Heart left ventricle (tissue), 16 donors: ENCODE data around the gene EML1. TPM values are rescaled to one million over a fixed set of nuclear protein-coding genes. Genes with fewer than 3 reads are reported as not detected.

Source experiments
- ATAC-seq, 4 donors: fragments of 200-7000 bp; cut with Tn5 transposase; one replicate each; pipeline ENCODE4 v1.9.1; 2020 to 2022; ENCODE audit warnings: moderate library complexity in 4 of 4, mild to moderate bottlenecking in 3 of 4, moderate number of reproducible peaks in 1 of 4
- DNase-seq, 5 donors: peaks; one replicate each; pipeline ENCODE4 v3.0.0-alpha.2; 2020
- H3K27ac ChIP-seq, 12 donors: fragments of 200-600 bp; sonication (generic) in 4 of 12; one replicate each; pipeline versions ENCODE4 v1.5.0 to v1.8.0; 2016 to 2022; ENCODE audit warnings: mild to moderate bottlenecking in 2 of 12
- H3K27me3 ChIP-seq, 9 donors: fragments of 200-600 bp; sonication (generic) in 2 of 9; one replicate each; pipeline versions ENCODE4 v1.5.1 to v1.8.0; 2016 to 2022; ENCODE audit warnings: mild to moderate bottlenecking in 3 of 9
- H3K36me3 ChIP-seq, 9 donors: fragments of 200-600 bp; sonication (generic) in 2 of 9; one replicate each; pipeline versions ENCODE4 v1.5.0 to v1.8.0; 2018 to 2022; ENCODE audit warnings: mild to moderate bottlenecking in 2 of 9
- H3K4me1 ChIP-seq, 12 donors: fragments of 200-600 bp; sonication (generic) in 4 of 12; one replicate each; pipeline versions ENCODE4 v1.5.0 to v1.8.0; 2016 to 2022; ENCODE audit warnings: mild to moderate bottlenecking in 3 of 12
- H3K4me3 ChIP-seq, 12 donors: fragments of 200-600 bp; sonication (generic) in 4 of 12; one replicate each; pipeline versions ENCODE4 v1.5.0 to v1.8.0; 2017 to 2022; ENCODE audit warnings: mild to moderate bottlenecking in 9 of 12, moderate library complexity in 4 of 12
- H3K9me3 ChIP-seq, 12 donors: fragments of 200-600 bp; sonication (generic) in 4 of 12; one replicate each; pipeline versions ENCODE4 v1.5.0 to v1.8.0; 2016 to 2022; ENCODE audit warnings: mild to moderate bottlenecking in 1 of 12
- POLR2A ChIP-seq, 2 donors: fragments of 450-650 bp; IDR thresholded peaks; one replicate each; pipeline ENCODE4 v1.6.1; 2017; ENCODE audit warnings: antibody characterized with exemption in 2 of 2, mild to moderate bottlenecking in 2 of 2, moderate library complexity in 2 of 2
- WGBS, 4 donors: extraction: QIAGEN DNeasy Blood & Tissue Kit in 2 of 4; methylation state at CpG; one replicate each; pipeline versions ENCODE4 v1.1.5 to v1.1.7; 2013 to 2018; 5-methylcytosine and 5-hydroxymethylcytosine counted together
- intact Hi-C, 10 donors: fragments of 100-400 bp; cut with DNase I; formaldehyde crosslinking; loops; one replicate each; pipeline versions ENCODE4 v1.11.1 to v1.14.2; 2022
- polyA plus RNA-seq, 2 donors: library from polyadenylated mRNA; stranded (reverse); fragments of 200-250 nt; gene quantifications; one replicate each; pipeline ENCODE4 v1.2.3, GENCODE V29; 2013
- total RNA-seq, 9 donors: library from RNA; depleted of rRNA in 2 of 9; stranded (reverse); fragments of >200 nt in 2 of 9; fragmentation: NEBNext Ultra II Directional in 3 of 9; extraction: Animal tissue kit (Norgen Biotek cat#: 25700) in 3 of 9; gene quantifications; one replicate each; pipeline versions ENCODE4 v1.1.0 to v1.2.4, GENCODE V29; 2016 to 2023
- TF ChIP-seq, protein P1 (sequence below), 12 donors: fragments of 200-600 bp; sonication (generic) in 4 of 12; IDR thresholded peaks; one replicate each; pipeline versions ENCODE4 v1.5.0 to v1.8.0; 2018 to 2022; ENCODE audit warnings: antibody characterized with exemption in 12 of 12, mild to moderate bottlenecking in 5 of 12
- donor health status: ischemic (EF 13 %, LVEDD 7.1; RV severe dilation, severe dysfunction).
- donor health status: healthy with polysubstance abuse.
- donor health status: DM: no; HTN: yes; CAD: no.
- donor health status: DM: no; HTN: no; CAD: no.
- donor health status: ischemic (EF 25% LVEDD 6.9; RV normal size, moderate dysfunction).
- donor health status: ischemic (EF 25% LVEDD 5.7; RV mildly dilated, moderate dysfunction).
- donor health status: healthy.
- donor health status: DM: yes; HTN: yes; CAD: no.
- donor health status: ischemic (EF 35%, LVEDD 5.7; RV mildly dilated, moderate dysfunction).
- donor health status: nonischemic (EF 11% LVEDD 7.7; RV severe dilation, severe dysfunction).
- donor health status: DM: yes; HTN: yes; CAD: no.
- donor health status: PGD.
- donor health status: ischemic (EF 29% LVEDD 5.4; RV normal size, mild dysfunction).
- donor health status: nonischemic (EF 23%, LVEDD 6.1; RV moderate dilation, normal function).

The EML1 gene
- total and polyA plus RNA-seq, 11 donors = 7.4 to 49.7 (median 39.3) TPM

- Histone ChIP-seq H3K27me3 (peaks cover 0 to 17% (median 0%) of the 10 kb centered on the region in 9 donors), H3K9me3 (no peaks in the 10 kb centered on the region)
- intact Hi-C loops = no loop called here
These were observed 158.8 kb downstream of the EML1 start for GRCh38 chr14:99952039-99952438.

DNA sequence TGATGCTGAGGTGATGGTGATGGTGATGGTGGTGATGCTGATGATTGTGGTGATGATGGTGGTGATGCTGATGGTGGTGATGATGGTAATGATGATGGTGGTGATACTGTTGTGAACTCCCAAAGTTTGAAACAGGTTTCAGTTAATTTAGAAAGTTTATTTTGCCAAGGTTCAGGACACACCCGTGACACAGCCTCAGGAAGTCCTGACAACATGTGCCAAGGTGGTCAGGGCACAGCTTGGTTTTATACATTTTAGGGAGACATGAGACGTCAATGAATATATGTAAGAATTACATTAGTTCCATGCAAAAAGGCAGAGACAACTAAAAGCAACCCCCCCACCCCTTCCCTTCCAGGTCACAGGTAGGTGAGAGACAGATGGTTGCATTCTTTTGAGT lies 159.2 kb downstream of the EML1 start:
- ATAC-seq (no peak), DNase-seq (no peak)
- Histone ChIP-seq H3K9me3 (no peaks in the 10 kb centered on the region), H3K4me1 (peaks cover 0 to 4% (median 0%) of the 10 kb centered on the region in 12 donors), H3K36me3 (no peaks in the 10 kb centered on the region), H3K27ac (no peak overlapping the region), H3K4me3 (no peak overlapping the region), H3K27me3 (peaks cover 0 to 17% (median 0%) of the 10 kb centered on the region in 9 donors)
- intact Hi-C loops = no loop called here
- WGBS, 4 donors = 40 to 50% (median 43%) methylated on average over 2 of the region's 2 CpGs
- no peak for TF ChIP-seq POLR2A (IDR thresholded peaks at IDR 0.05)

More at GRCh38 chr14:99952039-99952438, 158.8 kb downstream of the EML1 start:
- ATAC-seq = no peak
- 97 to 98% (median 97%) methylated on average over 4 of the region's 4 CpGs for WGBS, 4 donors
- TF ChIP-seq POLR2A (IDR thresholded peaks at IDR 0.05) = no peak
- TF ChIP-seq, protein P1, sequence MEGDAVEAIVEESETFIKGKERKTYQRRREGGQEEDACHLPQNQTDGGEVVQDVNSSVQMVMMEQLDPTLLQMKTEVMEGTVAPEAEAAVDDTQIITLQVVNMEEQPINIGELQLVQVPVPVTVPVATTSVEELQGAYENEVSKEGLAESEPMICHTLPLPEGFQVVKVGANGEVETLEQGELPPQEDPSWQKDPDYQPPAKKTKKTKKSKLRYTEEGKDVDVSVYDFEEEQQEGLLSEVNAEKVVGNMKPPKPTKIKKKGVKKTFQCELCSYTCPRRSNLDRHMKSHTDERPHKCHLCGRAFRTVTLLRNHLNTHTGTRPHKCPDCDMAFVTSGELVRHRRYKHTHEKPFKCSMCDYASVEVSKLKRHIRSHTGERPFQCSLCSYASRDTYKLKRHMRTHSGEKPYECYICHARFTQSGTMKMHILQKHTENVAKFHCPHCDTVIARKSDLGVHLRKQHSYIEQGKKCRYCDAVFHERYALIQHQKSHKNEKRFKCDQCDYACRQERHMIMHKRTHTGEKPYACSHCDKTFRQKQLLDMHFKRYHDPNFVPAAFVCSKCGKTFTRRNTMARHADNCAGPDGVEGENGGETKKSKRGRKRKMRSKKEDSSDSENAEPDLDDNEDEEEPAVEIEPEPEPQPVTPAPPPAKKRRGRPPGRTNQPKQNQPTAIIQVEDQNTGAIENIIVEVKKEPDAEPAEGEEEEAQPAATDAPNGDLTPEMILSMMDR (IDR thresholded peaks at IDR 0.05) = no peak
- DNase-seq = no peak
- H3K4me3 ChIP-seq = no peak overlapping the region
- no peaks in the 10 kb centered on the region for H3K36me3 ChIP-seq
- peaks cover 0 to 8% (median 1%) of the 10 kb centered on the region in 12 donors for H3K4me1 ChIP-seq
- no peak overlapping the region for H3K27ac ChIP-seq

DNA sequence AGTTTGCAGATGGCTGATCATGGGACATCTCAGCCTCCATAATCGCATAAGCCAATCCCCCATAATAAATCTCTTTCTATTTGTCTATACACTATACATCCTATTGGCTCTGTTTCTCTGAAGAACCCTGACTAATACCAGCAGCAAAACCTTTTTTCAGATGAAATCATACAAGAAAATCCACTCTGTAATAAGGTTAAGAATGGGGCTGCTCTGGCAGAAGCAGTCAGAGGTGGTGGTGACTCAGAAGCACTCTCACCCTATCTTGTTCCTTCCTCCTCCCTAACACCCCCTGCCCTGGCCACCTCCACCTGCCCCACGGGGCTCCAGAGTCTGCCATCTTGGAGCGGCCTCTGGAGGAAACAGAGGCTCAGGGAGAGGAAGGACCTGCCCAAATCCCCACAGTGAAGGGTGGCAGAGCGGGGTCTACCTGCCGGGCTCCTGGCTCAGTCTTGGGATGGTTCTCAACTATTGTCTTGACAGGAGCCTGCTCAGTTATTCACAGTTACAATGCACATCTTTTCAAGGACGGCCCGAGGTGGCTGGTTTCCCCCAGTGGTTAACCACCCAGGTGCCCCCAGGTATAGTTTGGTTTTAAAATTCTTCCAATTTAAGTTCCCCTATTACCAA lies 162.7 kb downstream of the EML1 start:
- intact Hi-C loops = no loop called here
- ATAC-seq (no peak), DNase-seq (no peak)
- 86 to 90% (median 88%) methylated on average over 7 of the region's 7 CpGs for whole genome bisulfite sequencing, 4 donors
- no peaks in the 10 kb centered on the region for H3K36me3 ChIP-seq
- no peak overlapping the region for H3K4me3 ChIP-seq
- no peaks in the 10 kb centered on the region for H3K4me1 ChIP-seq
- TF ChIP-seq POLR2A (IDR thresholded peaks at IDR 0.05) = no peak
- TF ChIP-seq, protein P1 (IDR thresholded peaks at IDR 0.05) = no peak
- no peaks in the 10 kb centered on the region for H3K9me3 ChIP-seq
- no peak overlapping the region for H3K27ac ChIP-seq
- peaks cover 0 to 10% (median 0%) of the 10 kb centered on the region in 9 donors for H3K27me3 ChIP-seq

- 76 to 86% (median 84%) methylated on average over 7 of the region's 7 CpGs for WGBS, 4 donors
- no peak for TF ChIP-seq POLR2A (IDR thresholded peaks at IDR 0.05)
- TF ChIP-seq, protein P1 (IDR thresholded peaks at IDR 0.05) = no peak
- no peak overlapping the region for H3K27ac ChIP-seq
- H3K9me3 ChIP-seq = no peaks in the 10 kb centered on the region
- no peaks in the 10 kb centered on the region for H3K36me3 ChIP-seq
- intact Hi-C loops = no loop called here
- DNase-seq (no peak), ATAC-seq (no peak)
- peaks cover 0 to 13% (median 0%) of the 10 kb centered on the region in 9 donors for H3K27me3 ChIP-seq
- H3K4me3 ChIP-seq = no peak overlapping the region
- no peaks in the 10 kb centered on the region for H3K4me1 ChIP-seq
These were observed 165.2 kb downstream of the EML1 start for GRCh38 chr14:99958380-99958779.
